NCI-H1048 (cell line): ENCODE measurements around the gene MACROD2.
A peak's percentile ranks its signal among the peaks of the same experiment; 100 is the strongest.

Experiments
- DNase-seq: peaks from one replicate; lab custom pipeline; 2025; lab: John Stamatoyannopoulos, UW

The MACROD2 gene

GRCh38 chr20:15449061-15449460 lies 1453.7 kb downstream of the MACROD2 start:
- DNase-seq = no peak

DNA sequence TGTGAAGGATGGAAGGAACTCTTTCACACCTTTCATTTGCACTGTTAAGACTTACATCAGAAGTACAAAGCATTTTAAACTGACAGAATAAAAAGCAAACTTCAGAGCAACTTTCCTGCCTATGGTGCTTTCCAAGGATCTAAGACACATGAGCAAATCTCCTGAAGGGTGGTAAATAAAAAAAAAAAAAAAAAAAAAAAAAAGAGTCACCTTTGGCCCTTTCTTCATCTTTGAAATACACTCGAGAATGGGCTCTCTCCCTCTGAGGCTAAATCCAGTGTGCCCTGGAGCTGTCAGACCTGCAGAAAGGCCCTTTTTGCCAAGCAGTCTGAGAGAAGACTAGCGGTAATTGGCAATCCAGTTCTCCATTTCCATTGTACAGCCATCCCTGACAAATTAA lies 1455.9 kb downstream of the MACROD2 start:
- DNase-seq = no peak

DNA sequence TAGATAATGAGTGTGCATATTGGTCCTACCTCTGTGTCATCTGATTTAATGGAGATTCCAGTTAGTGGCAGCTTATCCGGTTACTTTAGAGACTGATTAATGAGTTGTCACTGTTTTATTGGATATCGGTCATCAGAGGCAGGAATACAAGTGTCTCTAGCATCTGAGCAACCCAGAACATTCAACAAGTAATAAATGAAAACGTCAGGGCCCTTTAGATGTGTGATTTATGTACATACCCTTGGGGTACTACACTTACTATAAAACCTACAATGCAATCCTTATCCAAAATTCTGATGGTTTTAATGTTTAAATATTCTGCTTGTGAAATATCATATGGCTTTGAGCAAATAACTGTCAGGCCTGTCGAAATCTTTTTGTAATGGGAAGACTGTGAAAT lies 1460.0 kb downstream of the MACROD2 start:
- DNase-seq = no peak

DNA sequence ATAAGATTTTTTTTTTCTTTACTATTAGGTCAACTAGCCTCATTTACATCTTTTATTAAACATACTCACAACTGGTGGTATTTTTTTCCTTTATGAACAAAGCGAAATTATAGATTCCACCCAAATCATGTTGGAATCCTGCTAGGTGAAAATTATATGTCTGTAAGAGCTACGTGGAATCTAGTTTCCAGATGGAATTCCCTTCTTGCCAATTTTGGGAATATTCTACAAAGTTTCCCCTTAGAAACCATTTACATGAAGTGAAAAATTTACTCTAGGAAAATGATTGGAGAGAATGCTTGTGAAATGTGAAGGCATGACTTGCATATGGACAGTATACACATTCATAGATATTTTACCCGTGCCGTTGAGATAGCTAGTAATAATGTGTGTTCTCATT lies 1466.6 kb downstream of the MACROD2 start:
- no peak for DNase-seq

GRCh38 chr20:15475483-15475882 lies 1480.2 kb downstream of the MACROD2 start:
- peak; percentile 14 for DNase-seq

- DNase-seq = no peak
Measured at GRCh38 chr20:15476186-15476585, 1480.9 kb downstream of the MACROD2 start.

DNA sequence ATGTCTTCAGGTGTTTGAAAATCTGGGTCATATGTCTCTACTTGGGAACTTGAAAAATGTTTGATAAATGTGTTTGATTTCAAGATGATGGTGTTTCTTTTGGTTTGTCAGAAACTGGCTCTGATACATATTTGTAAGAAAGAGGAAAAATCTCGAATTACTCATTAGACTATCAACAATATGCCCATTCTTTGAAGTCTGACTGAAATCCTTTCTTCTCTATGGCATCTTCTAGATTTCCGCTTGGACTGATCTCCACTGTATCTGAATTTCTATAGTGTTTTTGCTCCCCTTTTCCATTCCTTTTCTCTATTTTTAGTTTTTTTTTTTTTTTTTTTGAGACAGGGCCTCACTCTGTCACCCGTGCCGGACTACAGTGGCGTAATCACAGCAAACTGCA lies 1481.5 kb downstream of the MACROD2 start:
- DNase-seq = no peak

DNA sequence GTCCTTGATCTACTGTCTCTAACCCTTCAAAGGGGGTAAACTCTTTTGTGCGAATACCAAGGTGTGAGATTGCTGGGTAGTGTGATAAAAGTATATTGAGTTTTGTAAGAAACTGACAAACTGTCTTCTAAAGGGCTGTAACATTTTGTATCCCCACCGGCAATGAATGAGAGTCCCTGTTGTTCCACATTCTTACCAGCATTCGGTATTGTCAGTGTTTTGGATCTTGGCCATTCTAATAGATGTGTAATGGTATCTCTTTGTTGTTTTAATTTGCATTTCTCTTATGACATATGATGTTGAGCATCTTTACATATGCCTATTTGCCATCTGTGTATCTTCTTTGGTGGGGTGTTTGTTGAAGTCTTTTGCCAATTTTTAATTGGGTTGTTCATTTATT lies 1487.2 kb downstream of the MACROD2 start:
- no peak for DNase-seq

- DNase-seq = no peak
Measured at GRCh38 chr20:15485519-15485918, 1490.2 kb downstream of the MACROD2 start.

GRCh38 chr20:15487030-15487429 lies 1491.7 kb downstream of the MACROD2 start:
- no peak for DNase-seq

GRCh38 chr20:15487682-15488081 lies 1492.4 kb downstream of the MACROD2 start:
- no peak for DNase-seq

DNA sequence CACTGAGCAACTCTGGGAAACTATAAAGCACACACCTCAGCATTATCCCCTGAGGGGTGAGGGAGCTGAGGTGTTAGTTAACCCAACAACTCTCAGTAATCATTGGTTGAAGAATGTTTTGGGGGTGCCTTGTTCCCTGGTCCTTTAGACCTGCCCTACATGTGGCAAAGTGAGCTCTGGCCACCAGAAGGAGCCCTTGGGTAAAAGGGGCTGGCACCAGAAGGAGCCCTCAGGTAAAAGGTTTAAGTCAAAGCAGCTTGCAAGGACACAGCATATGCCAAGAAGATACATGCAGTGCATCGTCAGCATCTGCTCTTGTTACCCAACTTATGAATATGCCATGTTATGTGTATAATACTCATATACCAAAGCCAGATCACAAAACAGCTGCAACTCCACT lies 1496.3 kb downstream of the MACROD2 start:
- DNase-seq = no peak

DNA sequence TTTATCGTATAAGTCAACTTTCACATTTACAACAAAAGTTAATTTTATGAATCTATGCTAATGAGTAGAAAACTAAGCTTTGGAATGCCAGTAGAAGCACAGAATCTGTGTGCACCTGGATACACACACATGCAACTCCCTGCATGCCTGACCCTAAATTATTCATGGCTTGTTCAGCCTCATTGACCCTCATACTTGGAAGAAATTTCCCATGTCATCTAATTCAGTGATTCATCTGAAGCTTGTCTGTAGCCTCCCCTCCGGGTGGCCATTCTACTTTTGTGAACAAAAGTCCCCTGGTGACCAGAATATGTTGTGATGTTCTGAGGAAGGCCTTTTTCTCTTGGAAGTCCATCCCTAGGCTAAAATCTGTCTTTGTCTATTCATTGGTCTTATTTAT lies 1499.5 kb downstream of the MACROD2 start:
- DNase-seq = no peak

DNA sequence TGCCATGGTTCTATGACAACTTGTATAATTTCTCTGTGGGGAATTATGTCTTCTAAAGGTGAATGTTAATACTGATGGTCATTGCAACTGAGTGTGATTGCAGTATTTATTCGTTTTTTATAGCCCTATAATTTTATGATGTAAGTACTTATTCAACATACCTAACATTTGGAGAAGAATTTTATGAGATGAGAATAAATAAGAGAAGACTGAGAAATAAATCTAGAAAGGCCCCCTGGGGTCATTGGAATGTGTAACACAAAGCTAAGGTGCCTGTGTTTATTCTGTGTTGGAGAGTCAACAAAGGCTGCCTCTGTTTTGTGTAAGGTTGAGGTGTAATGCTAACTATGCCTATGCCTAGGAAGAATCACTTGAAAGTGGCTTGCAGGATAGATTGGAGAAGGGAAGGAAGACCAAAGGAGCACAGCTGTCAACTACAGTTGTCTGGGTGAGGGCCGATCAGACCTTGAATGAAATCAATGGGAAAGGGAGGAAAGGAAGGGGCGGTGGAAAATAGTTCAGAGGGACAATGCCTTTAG lies 1501.3 kb downstream of the MACROD2 start:
- no peak for DNase-seq

- no peak for DNase-seq
Measured at GRCh38 chr20:15498926-15499325, 1503.6 kb downstream of the MACROD2 start.

GRCh38 chr20:15506311-15506710 lies 1511.0 kb downstream of the MACROD2 start:
- DNase-seq = no peak

- no peak for DNase-seq
Measured at GRCh38 chr20:15507151-15507550, 1511.8 kb downstream of the MACROD2 start.

DNA sequence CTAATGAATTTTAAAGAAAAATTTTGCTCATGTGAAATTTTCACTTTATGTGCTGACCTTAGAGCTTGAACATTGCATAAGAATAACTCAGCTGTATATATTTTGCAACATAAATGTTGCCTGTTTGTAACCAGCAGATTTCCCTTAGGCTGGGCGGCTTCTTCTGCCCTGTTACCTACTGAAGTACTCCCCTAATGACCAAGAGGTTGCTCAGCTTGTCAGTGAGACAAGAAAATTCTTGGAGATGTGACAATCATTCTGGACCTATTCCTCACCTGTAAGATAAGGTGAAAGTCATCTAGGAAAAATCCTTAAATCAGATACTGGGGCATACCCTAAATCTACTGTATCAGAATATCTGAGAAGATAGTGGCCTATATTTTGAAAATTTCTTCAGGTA lies 1516.2 kb downstream of the MACROD2 start:
- DNase-seq = no peak

GRCh38 chr20:15512916-15513315 lies 1517.6 kb downstream of the MACROD2 start:
- no peak for DNase-seq

DNA sequence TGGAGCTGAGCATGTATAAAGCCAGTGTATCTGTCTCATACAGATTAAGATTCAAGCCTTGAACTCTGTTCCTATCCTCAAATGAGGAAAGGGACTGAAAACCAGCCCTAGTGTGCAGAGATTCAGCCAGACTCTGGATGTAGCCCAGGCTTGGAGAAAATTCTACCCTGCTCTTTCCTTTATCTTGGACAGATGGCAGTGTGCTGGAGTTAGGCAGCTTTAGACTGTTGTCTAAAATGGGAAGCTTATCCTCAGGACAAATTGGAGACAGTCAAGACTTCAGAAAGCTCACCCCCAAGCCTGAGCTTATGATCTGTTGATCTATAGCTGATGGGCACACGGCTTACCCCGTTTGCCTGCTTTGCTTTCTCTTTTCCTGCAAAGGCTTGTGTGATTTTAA lies 1520.4 kb downstream of the MACROD2 start:
- DNase-seq = no peak

- DNase-seq = no peak
Measured at GRCh38 chr20:15520930-15521524, 1525.7 kb downstream of the MACROD2 start.

GRCh38 chr20:15523400-15523799 lies 1528.1 kb downstream of the MACROD2 start:
- DNase-seq = no peak

- no peak for DNase-seq
Measured at GRCh38 chr20:15528391-15529111, 1533.2 kb downstream of the MACROD2 start.

DNA sequence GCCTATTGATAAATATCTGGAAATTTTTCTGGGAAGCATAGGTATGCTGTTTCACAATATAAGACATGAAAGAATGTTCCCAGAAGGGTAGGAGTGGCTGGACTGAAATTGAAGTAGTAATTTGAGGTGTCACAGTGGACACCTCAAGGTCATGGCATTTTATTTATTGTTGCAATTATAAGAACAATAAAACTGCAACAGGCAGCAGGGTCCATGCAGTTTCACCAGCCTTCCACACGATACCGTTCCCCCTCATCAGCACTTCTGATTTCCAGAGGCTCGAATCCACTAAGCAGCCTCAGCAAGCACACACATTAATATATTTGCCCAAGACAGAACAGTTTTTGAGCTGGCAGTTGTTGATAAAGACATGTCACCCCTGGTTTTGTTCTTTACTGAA lies 1540.5 kb downstream of the MACROD2 start:
- DNase-seq = no peak
